Aorta (tissue), 5 donors: ENCODE results near the gene ASPDH. TPM values are rescaled to one million over a fixed set of nuclear protein-coding genes. Genes with fewer than 3 reads are reported as not detected.

ENCODE experiments used
- ATAC-seq: fragments of 200-7000 bp; cut with Tn5 transposase; one replicate; pipeline ENCODE4 v1.9.1; 2022; ENCODE audit warnings: moderate library complexity; ENCODE audit not compliant: low FRiP score
- DNase-seq, 2 donors: peaks; one replicate each; pipeline ENCODE4 v3.0.0-alpha.2; 2020
- H3K27ac ChIP-seq, 2 donors: one replicate each; pipeline ENCODE4 v1.5.1; 2013; ENCODE audit warnings: low read length in 2 of 2, mild to moderate bottlenecking in 2 of 2, moderate library complexity in 2 of 2, control low read depth in 1 of 2, inconsistent platforms in 1 of 2, low read depth in 1 of 2
- H3K27me3 ChIP-seq, 2 donors: one replicate each; pipeline ENCODE4 v1.6.1; 2013; ENCODE audit warnings: control low read depth in 1 of 2, low read length in 1 of 2, mild to moderate bottlenecking in 1 of 2, moderate library complexity in 1 of 2; ENCODE audit not compliant: insufficient read depth in 2 of 2, control insufficient read depth in 1 of 2
- H3K36me3 ChIP-seq, 2 donors: one replicate each; pipeline ENCODE4 v1.6.1; 2013; ENCODE audit warnings: control low read depth in 1 of 2, low read length in 1 of 2, mild to moderate bottlenecking in 1 of 2; ENCODE audit not compliant: insufficient read depth in 2 of 2, control insufficient read depth in 1 of 2
- H3K4me1 ChIP-seq, 2 donors: one replicate each; pipeline ENCODE4 v1.6.1; 2013; ENCODE audit warnings: low read length in 2 of 2, control low read depth in 1 of 2, mild to moderate bottlenecking in 1 of 2, moderate library complexity in 1 of 2; ENCODE audit not compliant: insufficient read depth in 2 of 2, control insufficient read depth in 1 of 2
- H3K4me3 ChIP-seq, 2 donors: one replicate each; pipeline ENCODE4 v1.5.1; 2013; ENCODE audit warnings: low read length in 2 of 2, control low read depth in 1 of 2, mild to moderate bottlenecking in 1 of 2
- H3K9me3 ChIP-seq: one replicate; pipeline ENCODE4 v1.6.1; 2013; ENCODE audit warnings: mild to moderate bottlenecking, low read length; ENCODE audit not compliant: control insufficient read depth
- WGBS, 2 donors: extraction: QIAGEN DNeasy Blood & Tissue Kit; methylation state at CpG; one replicate each; pipeline ENCODE4 v1.1.7; 2013; 5-methylcytosine and 5-hydroxymethylcytosine counted together
- intact Hi-C, 2 donors: fragments of 100-400 bp; cut with DNase I; formaldehyde crosslinking; loops; one replicate each; pipeline versions ENCODE4 v1.14.2 to v1.15.0; 2022
- polyA plus RNA-seq, 2 donors: library from polyadenylated mRNA; stranded (reverse); fragments of 200-250 nt; gene quantifications; one replicate each; pipeline ENCODE4 v1.2.3, GENCODE V29; 2013
- total RNA-seq, 2 donors: library from RNA; stranded (reverse); fragmentation: NEBNext Ultra II Directional; extraction: Animal tissue kit (Norgen Biotek cat#: 25700); gene quantifications; one replicate each; pipeline ENCODE4 v1.2.1, GENCODE V29; 2021
- donor health status: healthy with polysubstance abuse.
- donor health status: Bipolar disorder and iron deficiency.
- donor health status: DM: no; HTN: no; CAD: no.
- donor health status: DM: no; HTN: no; CAD: no.
- donor health status: DM: yes; HTN: yes; CAD: no.

The ASPDH gene
- total and polyA plus RNA-seq, 4 donors = 1.9 TPM; not detected in 3

- H3K36me3 ChIP-seq = no peaks in the 10 kb centered on the region
- intact Hi-C loops = no loop called here
- ATAC-seq (no peak), DNase-seq (peak; percentile 42 to 74)
- H3K9me3 ChIP-seq = no peaks in the 10 kb centered on the region
- H3K4me3 ChIP-seq = no peak overlapping the region
- H3K27ac ChIP-seq = no peak overlapping the region
- no peaks in the 10 kb centered on the region for H3K4me1 ChIP-seq
- H3K27me3 ChIP-seq = no peaks in the 10 kb centered on the region
- WGBS, 2 donors = 97% methylated on average over 40 of the region's 40 CpGs
These were observed 5.4 kb upstream of the ASPDH start for GRCh38 chr19:50519006-50519575.

GRCh38 chr19:50518091-50519005 lies 4.6 kb upstream of the ASPDH start:
- intact Hi-C loops = no loop called here

GRCh38 chr19:50517704-50518075 lies 4.0 kb upstream of the ASPDH start:
- DNase-seq (peak in 1 of 2 donors; percentile 75), ATAC-seq (no peak)
- Histone ChIP-seq H3K36me3 (no peaks in the 10 kb centered on the region), H3K4me1 (no peaks in the 10 kb centered on the region), H3K27ac (no peak overlapping the region), H3K9me3 (no peaks in the 10 kb centered on the region), H3K4me3 (no peak overlapping the region), H3K27me3 (no peaks in the 10 kb centered on the region)
- intact Hi-C loops = no loop called here
- WGBS, 2 donors = 96 to 97% methylated on average over 32 to 37 of the region's 37 CpGs

More at GRCh38 chr19:50518091-50519005, 4.6 kb upstream of the ASPDH start:
- no peaks in the 10 kb centered on the region for H3K27me3 ChIP-seq
- DNase-seq = peak in 1 of 2 donors; percentile 73
- no peaks in the 10 kb centered on the region for H3K36me3 ChIP-seq
- no peaks in the 10 kb centered on the region for H3K9me3 ChIP-seq
- no peak overlapping the region for H3K27ac ChIP-seq
- 95 to 96% methylated on average over 82 to 87 of the region's 87 CpGs for WGBS, 2 donors
- no peaks in the 10 kb centered on the region for H3K4me1 ChIP-seq
- ATAC-seq = no peak
- H3K4me3 ChIP-seq = no peak overlapping the region

- H3K9me3 ChIP-seq = no peaks in the 10 kb centered on the region
- WGBS, 2 donors = 61 to 73% methylated on average over 51 to 53 of the region's 53 CpGs
- no peak for ATAC-seq
- H3K27ac ChIP-seq = no peak overlapping the region
- no peak overlapping the region for H3K4me3 ChIP-seq
- no peaks in the 10 kb centered on the region for H3K36me3 ChIP-seq
- peak in 1 of 2 donors; percentile 62 for DNase-seq
- H3K27me3 ChIP-seq = no peaks in the 10 kb centered on the region
- no peaks in the 10 kb centered on the region for H3K4me1 ChIP-seq
- intact Hi-C loops = no loop called here
These were observed 3.4 kb upstream of the ASPDH start for GRCh38 chr19:50516964-50517703.

GRCh38 chr19:50516456-50516855 lies 2.7 kb upstream of the ASPDH start:
- Histone ChIP-seq H3K9me3 (no peaks in the 10 kb centered on the region), H3K4me3 (no peak overlapping the region), H3K4me1 (no peaks in the 10 kb centered on the region), H3K27ac (no peak overlapping the region), H3K36me3 (no peaks in the 10 kb centered on the region), H3K27me3 (no peaks in the 10 kb centered on the region)
- intact Hi-C loops = no loop called here
- ATAC-seq (no peak), DNase-seq (peak in 1 of 2 donors; percentile 22)
- 55 to 65% methylated on average over 11 to 12 of the region's 12 CpGs for WGBS, 2 donors

GRCh38 chr19:50515168-50515561 lies 1.5 kb upstream of the ASPDH start:
- WGBS, 2 donors = 64 to 68% methylated on average over 10 to 11 of the region's 11 CpGs
- Histone ChIP-seq H3K27ac (no peak overlapping the region), H3K36me3 (no peaks in the 10 kb centered on the region), H3K27me3 (no peaks in the 10 kb centered on the region), H3K4me3 (no peak overlapping the region), H3K9me3 (no peaks in the 10 kb centered on the region), H3K4me1 (no peaks in the 10 kb centered on the region)
- ATAC-seq (no peak), DNase-seq (peak in 1 of 2 donors; percentile 72)
- intact Hi-C loops = no loop called here

- Histone ChIP-seq H3K36me3 (no peaks in the 10 kb centered on the region), H3K27ac (no peak overlapping the region), H3K4me1 (no peaks in the 10 kb centered on the region), H3K27me3 (no peaks in the 10 kb centered on the region), H3K4me3 (no peak overlapping the region), H3K9me3 (no peaks in the 10 kb centered on the region)
- peak in 1 of 2 donors; percentile 65 for DNase-seq
- intact Hi-C loops = no loop called here
- ATAC-seq = no peak
- 27 to 29% methylated on average over 34 to 38 of the region's 38 CpGs for WGBS, 2 donors
These were observed 844 bp upstream of the ASPDH start for GRCh38 chr19:50514346-50515167.
